Activated CD8-positive, alpha-beta memory T cell treated with anti-CD3 and anti-CD28 coated beads, Interleukin-2, amount 50 U/mL, for 24 hours (primary cell): ENCODE results near the gene USP5.

Experiments
- DNase-seq: peaks from one replicate; pipeline ENCODE4 v3.0.0-alpha.2; 2020; ENCODE audit errors: extremely low read depth

Gene USP5

DNA sequence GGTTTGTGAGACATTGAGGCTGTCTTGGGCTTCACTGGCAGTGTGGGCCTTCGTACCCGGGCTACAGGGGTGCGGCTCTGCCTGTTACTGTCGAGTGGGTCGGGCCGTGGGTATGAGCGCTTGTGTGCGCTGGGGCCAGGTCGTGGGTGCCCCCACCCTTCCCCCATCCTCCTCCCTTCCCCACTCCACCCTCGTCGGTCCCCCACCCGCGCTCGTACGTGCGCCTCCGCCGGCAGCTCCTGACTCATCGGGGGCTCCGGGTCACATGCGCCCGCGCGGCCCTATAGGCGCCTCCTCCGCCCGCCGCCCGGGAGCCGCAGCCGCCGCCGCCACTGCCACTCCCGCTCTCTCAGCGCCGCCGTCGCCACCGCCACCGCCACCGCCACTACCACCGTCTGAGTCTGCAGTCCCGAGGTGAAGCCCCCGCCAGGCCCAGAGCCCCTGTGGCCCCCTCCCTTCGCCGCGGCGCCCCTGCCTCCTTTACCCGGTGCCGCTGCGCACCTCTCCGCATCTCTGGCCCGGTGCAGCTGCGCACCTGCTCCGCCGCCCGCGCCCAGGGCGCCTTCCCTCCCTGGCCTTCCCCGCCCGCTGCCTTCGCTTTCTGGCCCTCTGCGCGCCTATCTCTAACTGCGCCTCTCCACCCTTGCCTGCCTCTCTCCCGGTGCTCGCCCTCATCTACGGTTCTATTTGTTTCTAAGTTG lies 62.4 kb downstream of the USP5 start, which contains the start of gene ENO2:
Gene ENO2, plus strand, starts transcription at position 335 of the 701 bp plus-strand sequence. CDS start 1,253 bp downstream, outside the sequence.
- DNase-seq, result no peak

DNA sequence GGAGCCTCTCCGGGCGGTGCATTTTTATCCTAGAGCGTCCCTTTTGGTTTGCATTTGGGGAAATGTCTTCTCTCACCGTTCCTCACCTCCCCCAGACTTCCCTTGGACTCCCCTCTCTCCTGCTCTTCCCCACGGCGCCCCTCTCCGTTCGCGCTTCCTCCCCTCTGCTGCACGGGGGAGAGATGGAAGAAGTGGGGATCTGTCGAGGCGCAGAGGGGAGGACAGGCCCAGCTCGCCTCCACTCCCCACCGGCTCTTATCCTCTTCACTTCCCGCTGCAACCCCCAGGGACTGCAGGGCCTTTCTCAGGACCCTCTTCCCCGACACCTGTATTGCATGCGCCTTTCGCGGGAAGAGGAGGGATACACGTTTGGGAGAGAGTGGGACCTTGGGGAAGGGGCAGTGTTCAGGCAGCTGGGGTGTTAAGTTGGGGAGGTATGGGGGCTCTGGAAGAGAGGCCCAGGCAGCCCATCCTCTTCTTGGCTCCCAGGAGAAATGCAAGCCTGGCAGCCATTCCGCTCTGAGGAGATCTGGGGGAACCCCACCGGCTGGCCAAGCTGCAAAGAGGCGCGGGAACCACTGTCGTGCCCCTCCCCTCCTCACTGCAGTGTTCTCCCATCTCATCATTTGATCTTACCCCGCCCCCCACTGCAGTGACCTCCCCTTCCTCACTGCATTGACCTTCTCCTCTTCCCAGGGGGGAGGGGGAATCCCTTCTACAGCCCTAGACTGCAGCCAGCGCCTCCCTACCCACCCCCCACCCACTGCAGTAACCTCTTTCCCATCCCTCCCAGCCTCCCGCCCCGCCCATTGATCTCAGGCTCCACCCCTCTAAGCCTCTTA lies 63.2 kb downstream of the USP5 start:
- no peak for DNase-seq

DNA sequence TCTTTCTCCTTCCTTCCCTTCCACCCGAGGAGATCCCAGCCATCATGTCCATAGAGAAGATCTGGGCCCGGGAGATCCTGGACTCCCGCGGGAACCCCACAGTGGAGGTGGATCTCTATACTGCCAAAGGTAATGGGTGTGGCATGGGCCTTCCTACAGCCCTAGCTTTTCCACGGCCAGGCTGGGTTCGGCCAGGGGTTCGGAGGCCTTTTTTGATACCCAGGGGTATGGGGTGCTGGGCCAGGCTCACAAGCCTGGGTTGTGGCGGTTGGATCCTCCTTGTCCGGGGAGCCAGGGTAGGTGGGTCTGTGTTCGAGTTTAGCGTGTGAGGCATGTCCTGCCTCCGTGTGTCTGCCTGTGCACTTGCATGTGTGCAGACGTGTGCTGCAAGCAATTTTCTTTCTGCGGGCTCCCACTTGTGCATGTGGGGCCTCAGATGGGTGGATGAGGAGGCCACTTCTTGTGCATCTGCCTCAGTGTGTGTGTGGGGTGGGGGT lies 63.9 kb downstream of the USP5 start:
- no peak for DNase-seq
